CD4-positive, alpha-beta T cell treated with Interleukin-15 for 4 hours (primary cell): Measurements from ENCODE around the gene PLS3.
"Not testable (repeated sequence)": the region's sequence is repeated elsewhere in the genome, so short reads cannot be mapped to it uniquely, and the experiment has no call there.

ENCODE experiments used
- DNase-seq: peaks from one replicate; pipeline ENCODE4 v3.0.0-alpha.2; 2020; ENCODE audit warnings: low spot score

The PLS3 gene, protein sequence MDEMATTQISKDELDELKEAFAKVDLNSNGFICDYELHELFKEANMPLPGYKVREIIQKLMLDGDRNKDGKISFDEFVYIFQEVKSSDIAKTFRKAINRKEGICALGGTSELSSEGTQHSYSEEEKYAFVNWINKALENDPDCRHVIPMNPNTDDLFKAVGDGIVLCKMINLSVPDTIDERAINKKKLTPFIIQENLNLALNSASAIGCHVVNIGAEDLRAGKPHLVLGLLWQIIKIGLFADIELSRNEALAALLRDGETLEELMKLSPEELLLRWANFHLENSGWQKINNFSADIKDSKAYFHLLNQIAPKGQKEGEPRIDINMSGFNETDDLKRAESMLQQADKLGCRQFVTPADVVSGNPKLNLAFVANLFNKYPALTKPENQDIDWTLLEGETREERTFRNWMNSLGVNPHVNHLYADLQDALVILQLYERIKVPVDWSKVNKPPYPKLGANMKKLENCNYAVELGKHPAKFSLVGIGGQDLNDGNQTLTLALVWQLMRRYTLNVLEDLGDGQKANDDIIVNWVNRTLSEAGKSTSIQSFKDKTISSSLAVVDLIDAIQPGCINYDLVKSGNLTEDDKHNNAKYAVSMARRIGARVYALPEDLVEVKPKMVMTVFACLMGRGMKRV

DNA sequence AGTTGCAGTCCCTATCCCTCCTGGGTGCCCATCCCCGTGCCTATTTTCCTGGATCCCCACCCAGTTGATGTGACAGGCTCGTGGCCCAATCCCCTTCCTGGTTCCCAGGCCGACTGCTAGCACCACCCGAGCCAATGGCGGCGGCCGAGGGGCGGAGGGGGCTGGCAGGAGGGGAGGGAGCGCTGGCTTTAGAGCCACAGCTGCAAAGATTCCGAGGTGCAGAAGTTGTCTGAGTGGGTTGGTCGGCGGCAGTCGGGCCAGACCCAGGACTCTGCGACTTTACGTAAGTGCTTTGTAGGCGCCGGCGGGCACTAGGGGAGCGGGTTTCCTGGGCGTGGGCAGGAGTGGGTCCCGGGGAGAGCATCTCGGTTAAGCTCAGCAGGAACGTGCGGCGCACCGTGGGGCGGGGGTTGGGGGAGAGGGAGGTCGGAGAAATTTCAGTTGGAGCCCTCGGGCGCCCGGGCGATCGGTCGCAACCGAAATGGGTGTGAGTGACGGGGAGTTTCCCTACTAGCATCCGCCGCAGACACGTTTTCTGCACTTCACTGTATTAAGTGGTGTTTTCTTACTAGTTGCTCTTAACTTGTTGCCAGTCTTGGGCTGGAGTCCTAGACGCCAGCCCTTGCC is at the start of gene PLS3:
PLS3 (plus strand) TSS at position 197 of the 627 bp plus-strand sequence. CDS start 49,077 bp downstream, outside the sequence.
- DNase-seq: no peak

GRCh38 chrX:115518113-115518512 is 42.9 kb upstream of the PLS3 start:
- DNase-seq: no peak

GRCh38 chrX:115521741-115522140 is 39.2 kb upstream of the PLS3 start:
- no peak for DNase-seq

DNA sequence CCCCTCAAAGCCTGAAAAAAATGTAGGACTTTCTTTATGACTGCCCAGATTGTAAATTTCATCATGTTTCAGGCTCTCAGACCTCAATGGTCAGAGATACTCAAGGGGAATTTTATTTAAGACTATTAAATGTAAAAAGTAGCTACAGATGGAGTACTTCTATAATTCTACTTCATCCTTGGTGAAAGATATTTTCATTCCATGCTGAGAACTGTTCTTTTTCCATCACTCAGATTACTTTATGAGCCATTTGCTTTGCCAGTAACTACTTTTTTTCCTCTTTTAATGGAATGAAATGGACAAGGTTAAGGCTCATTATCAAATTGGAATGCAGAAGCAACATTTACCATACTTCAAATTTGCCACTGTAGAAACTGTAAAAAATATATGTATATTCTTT is 38.0 kb upstream of the PLS3 start:
- DNase-seq: no peak

GRCh38 chrX:115525486-115525885 is 35.5 kb upstream of the PLS3 start:
- no peak for DNase-seq

DNA sequence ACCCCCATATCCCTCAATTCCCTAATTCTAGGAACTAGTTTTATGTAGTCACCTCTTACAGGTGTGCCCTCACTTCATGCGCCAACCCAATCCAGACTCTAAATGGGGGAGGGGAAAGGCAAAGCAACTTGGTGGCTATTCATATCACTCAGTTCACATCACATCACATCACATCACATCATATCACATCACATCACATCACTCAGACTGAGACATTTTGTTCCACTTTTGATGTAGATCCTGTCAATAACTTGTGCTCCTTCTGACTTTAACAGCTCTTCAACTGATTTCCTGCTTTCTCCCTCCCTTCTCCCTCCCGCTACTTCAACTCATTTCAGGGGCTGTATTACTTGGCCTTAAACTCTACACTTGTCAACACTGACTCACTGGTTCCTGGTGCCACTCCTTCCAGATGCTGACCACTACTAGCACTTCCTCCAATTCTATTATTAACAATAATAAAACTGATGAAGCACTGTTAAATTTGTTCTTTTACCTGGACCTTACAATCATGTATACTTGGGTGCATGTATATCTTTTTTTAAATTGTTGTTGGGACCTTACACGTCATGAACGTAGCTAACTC is 29.1 kb upstream of the PLS3 start:
- DNase-seq: no peak

DNA sequence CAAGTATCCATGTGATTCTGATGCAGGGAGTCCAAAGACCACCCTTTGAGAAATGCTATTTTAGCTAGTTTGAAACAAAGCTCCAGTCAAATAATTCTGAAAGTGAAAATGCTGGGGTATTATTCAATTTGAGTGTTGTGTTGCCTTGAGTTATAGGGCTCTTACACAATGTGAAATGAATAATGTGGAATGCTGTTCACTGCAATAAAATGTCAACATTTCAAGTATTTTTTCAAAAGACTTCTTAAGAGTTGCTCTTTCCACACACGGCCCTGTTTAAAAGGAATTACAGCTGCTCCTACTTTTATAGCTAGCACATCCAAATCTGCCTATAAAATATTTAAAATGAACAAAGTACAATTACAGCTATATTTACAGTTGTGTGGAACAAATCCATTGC is 27.5 kb upstream of the PLS3 start:
- DNase-seq: no peak

DNA sequence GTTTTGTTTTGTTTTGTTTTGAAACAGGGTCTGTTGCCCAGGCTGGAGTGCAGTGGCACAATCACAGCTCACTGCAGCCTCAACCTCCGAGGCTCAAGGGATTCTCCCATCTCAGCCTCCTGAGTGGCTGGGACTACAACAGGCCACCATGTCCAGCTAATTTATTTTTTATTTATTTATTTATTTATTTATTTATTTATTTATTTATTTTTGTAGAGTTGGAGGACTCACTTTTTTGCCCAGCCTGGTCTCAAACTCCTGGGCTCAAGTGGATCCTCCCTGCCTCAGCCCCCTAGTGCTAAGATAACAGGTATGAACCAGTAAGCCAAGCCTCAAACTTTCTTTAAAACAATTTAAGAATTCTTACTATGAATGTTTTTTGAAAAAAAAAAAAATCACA is 26.6 kb upstream of the PLS3 start:
- DNase-seq: no peak

GRCh38 chrX:115535421-115535820 is 25.6 kb upstream of the PLS3 start:
- DNase-seq: no peak

DNA sequence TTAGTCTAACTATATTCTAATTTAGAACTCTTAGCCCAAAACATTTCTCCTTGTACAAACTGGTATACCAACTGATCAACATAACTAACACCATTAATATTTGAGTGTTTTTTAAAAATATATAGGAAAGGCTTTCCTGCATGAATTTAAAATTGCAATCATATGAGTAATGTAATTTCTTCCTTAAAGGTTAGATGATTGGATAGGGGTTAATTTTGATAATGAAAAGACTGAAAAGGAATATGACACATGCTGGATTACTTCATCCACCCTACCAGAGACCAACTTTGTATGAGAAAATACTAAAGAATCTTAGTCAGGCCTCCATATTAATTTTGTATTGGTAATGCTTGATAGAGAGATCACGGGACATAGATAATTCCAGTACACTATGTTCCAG is 25.1 kb upstream of the PLS3 start:
- no peak for DNase-seq

DNA sequence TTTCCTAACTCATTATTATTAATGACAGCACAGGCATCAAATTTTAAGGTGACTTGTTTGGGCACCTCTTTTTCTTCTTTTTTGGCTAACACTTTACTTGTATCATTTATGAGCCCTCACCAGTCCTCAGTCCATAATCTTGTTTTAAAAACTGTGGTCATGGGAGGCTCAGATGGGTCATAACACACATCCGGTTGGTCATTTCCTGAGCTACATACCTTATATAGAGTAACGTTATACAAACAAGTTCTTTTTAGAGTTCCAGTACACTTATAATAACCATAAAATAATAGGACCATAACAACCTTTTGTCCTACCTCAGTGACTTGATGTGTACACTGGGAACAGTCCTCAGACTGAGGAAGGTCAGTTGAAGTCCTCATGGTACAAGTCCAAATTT is 21.1 kb upstream of the PLS3 start:
- DNase-seq: no peak

DNA sequence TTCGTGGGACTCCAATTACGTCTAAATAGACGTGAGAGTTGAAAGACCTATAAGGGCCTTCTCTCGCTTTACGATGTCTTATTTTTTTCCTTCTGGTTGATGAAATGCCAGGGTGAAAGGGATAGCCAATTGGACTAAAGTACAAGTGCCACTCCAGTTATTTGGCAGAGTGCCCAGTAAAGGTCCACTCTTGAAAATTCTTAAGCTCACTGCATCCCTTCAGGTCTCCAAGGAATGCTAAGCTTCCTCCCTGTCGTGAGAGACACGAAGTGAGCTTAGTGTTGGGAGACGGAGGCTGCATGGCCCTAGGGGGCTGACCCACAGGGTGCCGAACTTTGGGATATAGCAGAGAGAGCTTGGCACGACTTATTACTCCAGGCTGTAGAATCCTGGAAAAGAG is 19.9 kb upstream of the PLS3 start:
- not testable (repeated sequence) for DNase-seq

DNA sequence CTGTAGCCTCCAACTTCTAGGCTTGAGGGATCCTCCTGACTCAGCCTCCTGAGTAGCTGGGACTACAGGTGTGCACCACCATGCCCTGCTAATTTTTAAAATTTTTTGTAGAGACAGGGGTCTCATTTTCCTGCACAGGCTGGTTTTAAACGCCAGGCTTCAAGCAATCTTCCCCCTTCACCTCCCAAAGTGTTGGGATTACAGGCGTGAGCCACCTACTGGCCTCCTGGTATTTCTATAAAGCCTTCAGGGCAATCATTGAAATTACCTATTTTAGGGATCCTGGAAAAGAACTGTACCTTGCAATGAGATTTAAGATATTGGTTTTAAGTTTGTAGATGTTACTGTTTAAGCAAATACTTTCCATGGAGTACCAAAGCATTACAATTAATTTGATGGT is 13.5 kb upstream of the PLS3 start:
- no peak for DNase-seq

DNA sequence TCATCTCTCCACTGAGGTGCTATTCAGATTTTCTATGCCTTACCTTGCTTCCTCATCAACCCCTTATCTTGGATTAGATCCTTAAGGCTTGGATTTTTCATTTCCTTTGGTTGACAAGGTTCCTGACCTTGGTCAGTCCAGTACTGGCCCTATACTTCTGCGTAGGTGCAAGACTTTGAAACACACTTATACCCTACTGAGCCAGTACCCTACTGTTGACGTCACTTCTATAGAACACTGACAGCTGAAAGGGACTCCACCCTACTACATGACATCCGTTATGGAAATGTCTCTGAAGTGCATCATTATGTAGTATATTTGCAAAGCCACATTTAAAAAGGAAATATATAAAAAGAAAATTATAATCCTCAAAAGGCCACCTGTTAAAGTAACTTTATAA is 12.0 kb upstream of the PLS3 start:
- no peak for DNase-seq

DNA sequence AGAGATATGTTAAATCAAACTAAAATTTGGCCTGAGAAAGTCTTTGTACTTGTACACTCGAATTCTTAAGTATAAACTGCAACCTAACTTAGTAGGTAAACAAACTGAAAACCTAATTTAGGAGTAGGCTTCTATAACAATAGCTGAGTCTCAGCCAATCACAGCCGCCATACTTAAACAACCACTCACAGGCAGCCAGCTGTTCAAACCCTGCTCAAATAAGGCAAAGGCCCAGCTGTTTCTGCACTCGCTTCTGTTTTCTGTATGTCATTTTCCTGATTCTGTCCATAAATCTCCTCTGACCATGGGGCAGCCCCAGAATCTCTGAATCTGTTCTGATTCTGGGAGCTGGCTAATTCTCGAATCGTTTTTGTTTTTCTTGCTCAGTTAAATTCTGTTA is 7.8 kb upstream of the PLS3 start:
- DNase-seq: no peak

GRCh38 chrX:115559672-115560071 is 1.3 kb upstream of the PLS3 start:
- DNase-seq: no peak

GRCh38 chrX:115560211-115560977 is 580 bp upstream of the PLS3 start:
- DNase-seq: no peak

- no peak for DNase-seq
These were observed 868 bp downstream of the PLS3 start for GRCh38 chrX:115561605-115562479.

DNA sequence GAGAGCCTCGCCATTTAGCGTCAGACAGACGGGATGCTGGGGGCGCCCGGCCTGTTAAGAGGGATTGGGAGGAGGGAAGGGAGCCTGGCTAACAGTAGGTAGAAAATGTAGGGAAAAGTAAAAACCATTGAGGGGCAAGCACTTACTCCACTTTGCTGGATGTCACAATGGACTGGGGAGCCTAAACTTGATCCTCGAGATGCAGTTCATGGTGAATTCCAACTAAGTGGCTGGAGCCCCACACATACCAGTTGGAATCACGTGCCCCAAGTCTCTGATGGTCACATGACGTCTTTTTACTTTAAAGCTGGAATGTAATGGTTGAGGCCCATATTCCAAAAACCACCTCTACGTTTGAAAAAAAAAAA is 1.5 kb downstream of the PLS3 start:
- no peak for DNase-seq

DNA sequence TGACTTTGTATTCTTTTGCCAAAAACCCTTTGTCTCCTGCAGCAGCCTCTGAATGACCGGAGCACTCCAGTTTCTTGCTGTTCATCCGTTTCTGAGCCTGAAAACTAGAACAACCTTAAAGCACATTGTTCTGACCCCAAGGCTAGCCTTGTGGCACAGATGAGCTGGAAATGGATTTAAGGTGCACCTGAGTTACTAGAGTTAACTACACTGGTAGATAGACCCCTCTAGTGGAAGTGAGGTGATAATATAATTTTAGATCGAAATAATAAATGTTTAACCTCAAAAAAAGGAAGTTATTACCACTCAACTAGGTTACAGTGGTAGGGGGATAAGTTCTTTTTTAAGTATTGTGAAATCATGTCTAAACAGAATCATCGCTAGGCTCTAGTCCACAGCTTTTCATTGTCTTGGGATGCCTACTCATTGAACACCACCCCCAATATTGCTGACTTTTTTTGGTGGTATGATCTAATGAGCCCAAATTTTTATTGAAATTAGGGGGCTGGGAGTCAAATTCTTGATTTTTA is 2.7 kb downstream of the PLS3 start:
- DNase-seq: no peak

DNA sequence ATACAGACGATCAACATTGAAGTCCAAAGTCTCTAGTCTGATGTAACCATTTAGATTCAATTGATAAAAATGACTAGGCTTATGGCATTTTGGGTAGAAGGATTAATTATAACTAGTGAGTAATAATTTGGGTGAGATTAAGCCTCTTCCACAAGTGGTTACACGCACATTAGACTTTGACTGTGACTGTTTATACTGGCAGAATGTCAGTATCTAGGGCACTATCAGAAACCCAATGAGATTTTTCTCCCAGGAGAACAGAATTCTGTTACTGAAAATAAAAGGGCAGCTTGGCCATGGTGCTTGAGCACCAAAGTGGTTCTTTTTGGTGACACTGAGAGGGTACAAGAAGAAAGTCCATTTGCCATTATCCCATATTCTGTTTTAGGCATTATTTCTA is 3.3 kb downstream of the PLS3 start:
- no peak for DNase-seq
